Effector memory CD8-positive, alpha-beta T cell (primary cell): ENCODE measurements around the gene MCOLN3.
"Not testable (repeated sequence)": the region's sequence is repeated elsewhere in the genome, so short reads cannot be mapped to it uniquely, and the experiment has no call there.

Experiments used
- ATAC-seq: fragments of 150-1000 bp; cut with Tn5 transposase; replicated peaks from 2 replicates; pipeline ENCODE4 v1.10.0; 2021; ENCODE audit warnings: mild to moderate bottlenecking, moderate library complexity
- DNase-seq, 3 experiments: peaks; one replicate each; pipeline ENCODE4 v3.0.0; 2021
- H3K27ac Mint-ChIP-seq, 2 donors: one replicate each; pipeline ENCODE4 v1.8.0; 2022; ENCODE audit warnings: mild to moderate bottlenecking in 2 of 2, mixed read lengths in 2 of 2, moderate library complexity in 2 of 2
- H3K27me3 Mint-ChIP-seq, 2 donors: one replicate each; pipeline ENCODE4 v1.8.0; 2022; ENCODE audit warnings: mixed read lengths in 2 of 2
- H3K36me3 Mint-ChIP-seq: one replicate; pipeline ENCODE4 v1.8.0; 2022; ENCODE audit warnings: mild to moderate bottlenecking, moderate library complexity, mixed read lengths; ENCODE audit not compliant: insufficient read depth
- H3K4me1 Mint-ChIP-seq, 2 donors: one replicate each; pipeline ENCODE4 v1.8.0; 2022; ENCODE audit warnings: low read depth in 2 of 2, mixed read lengths in 2 of 2
- H3K4me3 Mint-ChIP-seq, 2 donors: one replicate each; pipeline ENCODE4 v1.8.0; 2022; ENCODE audit warnings: mild to moderate bottlenecking in 2 of 2, mixed read lengths in 2 of 2, moderate library complexity in 2 of 2
- H3K9me3 Mint-ChIP-seq, 2 donors: one replicate each; pipeline ENCODE4 v1.8.0; 2022; ENCODE audit warnings: mixed read lengths in 2 of 2

MCOLN3 gene

GRCh38 chr1:84996846-84997666 lies 51.2 kb downstream of the MCOLN3 start, which contains the start of gene MCOLN2:
Gene MCOLN2 (minus strand): TSS chr1:84997113. CDS start chr1:84996872, 241 bp downstream.
- peaks cover 27 to 51% of the 10 kb centered on the region in 2 donors for H3K4me1 Mint-ChIP-seq
- peak within 1 kb of the TSS; percentile 86 to 88 for H3K4me3 Mint-ChIP-seq
- DNase-seq (peak; percentile 37 to 48 (median 37)), ATAC-seq (peak; percentile 71)
- no peaks in the 10 kb centered on the region for H3K9me3 Mint-ChIP-seq
- peaks cover 12% of the 10 kb centered on the region for H3K36me3 Mint-ChIP-seq
- peak within 1 kb of the TSS; percentile 49 to 91 for H3K27ac Mint-ChIP-seq
- peaks cover 0 to 28% of the 10 kb centered on the region in 2 donors for H3K27me3 Mint-ChIP-seq

GRCh38 chr1:84995484-84996334 lies 52.6 kb downstream of the MCOLN3 start:
- DNase-seq (peak in 1 of 3 experiments; percentile 17), ATAC-seq (peak; percentile 16)
- Mint-ChIP-seq H3K9me3 (no peaks in the 10 kb centered on the region), H3K27ac (peak overlapping the region; percentile 49 to 91), H3K27me3 (peaks cover 0 to 18% of the 10 kb centered on the region in 2 donors), H3K36me3 (peaks cover 14% of the 10 kb centered on the region), H3K4me3 (peak overlapping the region; percentile 86 to 88), H3K4me1 (peaks cover 31 to 54% of the 10 kb centered on the region in 2 donors)

- ATAC-seq (no peak), DNase-seq (no peak)
- Mint-ChIP-seq H3K4me3 (peak overlapping the region; percentile 45 to 77), H3K27me3 (no peaks in the 10 kb centered on the region), H3K4me1 (peaks cover 27 to 58% of the 10 kb centered on the region in 2 donors), H3K27ac (peak overlapping the region; percentile 25 to 92), H3K36me3 (peaks cover 11% of the 10 kb centered on the region), H3K9me3 (no peaks in the 10 kb centered on the region)
Measured at GRCh38 chr1:84991097-84991920, 57.0 kb downstream of the MCOLN3 start.

- H3K9me3 Mint-ChIP-seq: no peaks in the 10 kb centered on the region
Measured at GRCh38 chr1:84988588-84988987, 59.7 kb downstream of the MCOLN3 start.

GRCh38 chr1:84986561-84986960 lies 61.7 kb downstream of the MCOLN3 start:
- H3K4me3 Mint-ChIP-seq, H3K9me3 Mint-ChIP-seq, H3K27ac Mint-ChIP-seq, DNase-seq, H3K27me3 Mint-ChIP-seq, ATAC-seq: not testable (repeated sequence)
- Mint-ChIP-seq H3K4me1 (peaks cover 18 to 45% of the 10 kb centered on the region in 2 donors), H3K36me3 (peaks cover 13% of the 10 kb centered on the region)

More at GRCh38 chr1:84988588-84988987, 59.7 kb downstream of the MCOLN3 start:
- DNase-seq: peak in 1 of 3 experiments; percentile 10
- peaks cover 26 to 64% of the 10 kb centered on the region in 2 donors for H3K4me1 Mint-ChIP-seq
- peak; percentile 71 for ATAC-seq
- peak overlapping the region; percentile 18 to 88 for H3K27ac Mint-ChIP-seq
- peak overlapping the region; percentile 9 to 65 for H3K4me3 Mint-ChIP-seq
- H3K27me3 Mint-ChIP-seq: no peaks in the 10 kb centered on the region
- H3K36me3 Mint-ChIP-seq: peaks cover 17% of the 10 kb centered on the region

- peaks cover 0 to 6% of the 10 kb centered on the region in 2 donors for H3K9me3 Mint-ChIP-seq
- no peak overlapping the region for H3K27ac Mint-ChIP-seq
- H3K27me3 Mint-ChIP-seq: no peaks in the 10 kb centered on the region
- ATAC-seq: no peak
- H3K4me3 Mint-ChIP-seq: no peak overlapping the region
- peaks cover 13% of the 10 kb centered on the region for H3K36me3 Mint-ChIP-seq
- DNase-seq: no peak
- H3K4me1 Mint-ChIP-seq: peaks cover 14 to 45% of the 10 kb centered on the region in 2 donors
Measured at GRCh38 chr1:84985365-84985764, 62.9 kb downstream of the MCOLN3 start.

GRCh38 chr1:84982395-84982794 lies 65.9 kb downstream of the MCOLN3 start:
- no peak for ATAC-seq
- no peak for DNase-seq
- H3K4me1 Mint-ChIP-seq: peaks cover 11 to 57% of the 10 kb centered on the region in 2 donors
- peaks cover 13% of the 10 kb centered on the region for H3K36me3 Mint-ChIP-seq
- H3K4me3 Mint-ChIP-seq: no peak overlapping the region
- H3K27me3 Mint-ChIP-seq: no peaks in the 10 kb centered on the region
- no peak overlapping the region for H3K27ac Mint-ChIP-seq
- H3K9me3 Mint-ChIP-seq: peaks cover 0 to 6% of the 10 kb centered on the region in 2 donors

- ATAC-seq (no peak), DNase-seq (no peak)
Measured at GRCh38 chr1:84975035-84975434, 73.3 kb downstream of the MCOLN3 start.

GRCh38 chr1:84973498-84974334 lies 74.6 kb downstream of the MCOLN3 start:
- Mint-ChIP-seq H3K4me1 (peaks cover 30 to 50% of the 10 kb centered on the region in 2 donors), H3K4me3 (peak overlapping the region in 1 of 2 donors; percentile 9), H3K27ac (peak overlapping the region; percentile 82 to 86), H3K36me3 (no peaks in the 10 kb centered on the region), H3K27me3 (no peaks in the 10 kb centered on the region), H3K9me3 (no peaks in the 10 kb centered on the region)
- DNase-seq (no peak), ATAC-seq (no peak)

More at GRCh38 chr1:84975035-84975434, 73.3 kb downstream of the MCOLN3 start:
- Mint-ChIP-seq H3K27ac (peak overlapping the region; percentile 65 to 84), H3K4me1 (peaks cover 28 to 63% of the 10 kb centered on the region in 2 donors), H3K4me3 (peak overlapping the region in 1 of 2 donors; percentile 31), H3K36me3 (no peaks in the 10 kb centered on the region), H3K27me3 (no peaks in the 10 kb centered on the region), H3K9me3 (no peaks in the 10 kb centered on the region)

- peak overlapping the region; percentile 61 to 71 for H3K4me3 Mint-ChIP-seq
- H3K27me3 Mint-ChIP-seq: no peaks in the 10 kb centered on the region
- peaks cover 30 to 43% of the 10 kb centered on the region in 2 donors for H3K4me1 Mint-ChIP-seq
Measured at GRCh38 chr1:84972377-84972987, 75.8 kb downstream of the MCOLN3 start.

GRCh38 chr1:84971957-84972356 lies 76.3 kb downstream of the MCOLN3 start:
- no peak for DNase-seq
- ATAC-seq: no peak
- no peaks in the 10 kb centered on the region for H3K9me3 Mint-ChIP-seq
- H3K36me3 Mint-ChIP-seq: no peaks in the 10 kb centered on the region
- peak overlapping the region; percentile 61 to 71 for H3K4me3 Mint-ChIP-seq
- peaks cover 30 to 43% of the 10 kb centered on the region in 2 donors for H3K4me1 Mint-ChIP-seq
- no peaks in the 10 kb centered on the region for H3K27me3 Mint-ChIP-seq
- peak overlapping the region; percentile 82 to 86 for H3K27ac Mint-ChIP-seq

More at GRCh38 chr1:84972377-84972987, 75.8 kb downstream of the MCOLN3 start:
- ATAC-seq (peak; percentile 59), DNase-seq (no peak)
- H3K27ac Mint-ChIP-seq: peak overlapping the region; percentile 82 to 86
- H3K9me3 Mint-ChIP-seq: no peaks in the 10 kb centered on the region
- H3K36me3 Mint-ChIP-seq: no peaks in the 10 kb centered on the region
